ENCODE data around the gene AOC2.

DNA sequence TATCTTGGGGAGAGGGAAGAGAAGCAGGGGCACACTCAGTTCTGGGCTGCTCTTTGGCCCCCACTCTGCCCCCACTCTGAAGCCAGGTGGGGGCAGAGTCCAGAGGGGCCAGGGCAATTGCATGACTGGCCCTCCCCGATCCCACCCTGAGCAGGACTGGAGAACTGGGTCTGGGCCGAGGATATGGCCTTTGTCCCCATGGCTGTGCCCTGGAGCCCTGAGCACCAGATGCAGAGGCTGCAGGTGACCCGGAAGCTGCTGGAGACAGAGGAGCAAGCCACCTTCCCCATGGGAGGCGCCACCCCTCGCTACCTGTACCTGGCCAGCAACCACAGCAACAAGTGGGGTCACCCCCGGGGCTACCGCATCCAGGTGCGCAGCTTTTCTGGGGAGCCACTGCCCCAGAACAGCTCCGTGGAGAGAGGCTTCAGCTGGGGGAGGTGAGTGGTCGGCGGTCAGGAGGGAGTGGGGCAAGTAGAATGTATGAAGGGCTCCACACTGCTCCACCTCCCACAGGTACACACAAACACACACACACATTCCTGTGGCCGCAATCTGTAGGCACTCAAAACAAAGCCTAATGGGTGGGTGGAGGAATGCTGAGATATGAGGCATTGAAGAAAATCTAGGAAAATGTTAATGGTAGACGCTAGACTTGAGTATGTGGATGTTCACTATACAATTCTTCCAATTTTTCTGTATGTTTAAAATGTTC lies 28.0 kb downstream of the AOC2 start:
- TF ChIP-seq, protein P1, sequence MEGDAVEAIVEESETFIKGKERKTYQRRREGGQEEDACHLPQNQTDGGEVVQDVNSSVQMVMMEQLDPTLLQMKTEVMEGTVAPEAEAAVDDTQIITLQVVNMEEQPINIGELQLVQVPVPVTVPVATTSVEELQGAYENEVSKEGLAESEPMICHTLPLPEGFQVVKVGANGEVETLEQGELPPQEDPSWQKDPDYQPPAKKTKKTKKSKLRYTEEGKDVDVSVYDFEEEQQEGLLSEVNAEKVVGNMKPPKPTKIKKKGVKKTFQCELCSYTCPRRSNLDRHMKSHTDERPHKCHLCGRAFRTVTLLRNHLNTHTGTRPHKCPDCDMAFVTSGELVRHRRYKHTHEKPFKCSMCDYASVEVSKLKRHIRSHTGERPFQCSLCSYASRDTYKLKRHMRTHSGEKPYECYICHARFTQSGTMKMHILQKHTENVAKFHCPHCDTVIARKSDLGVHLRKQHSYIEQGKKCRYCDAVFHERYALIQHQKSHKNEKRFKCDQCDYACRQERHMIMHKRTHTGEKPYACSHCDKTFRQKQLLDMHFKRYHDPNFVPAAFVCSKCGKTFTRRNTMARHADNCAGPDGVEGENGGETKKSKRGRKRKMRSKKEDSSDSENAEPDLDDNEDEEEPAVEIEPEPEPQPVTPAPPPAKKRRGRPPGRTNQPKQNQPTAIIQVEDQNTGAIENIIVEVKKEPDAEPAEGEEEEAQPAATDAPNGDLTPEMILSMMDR (conservative IDR thresholded peaks at IDR 0.05; ENCODE audit: low read length): no peak
- TF ChIP-seq EZH2phosphoT487 (IDR thresholded peaks at IDR 0.05; ENCODE audit: borderline replicate concordance): no peak
